Choroid plexus epithelial cell (primary cell): Measurements from ENCODE around the gene GMEB2.

ENCODE experiments used
- DNase-seq: peaks from one replicate; pipeline ENCODE4 v3.0.0-alpha.2; 2010; ENCODE audit warnings: low read depth
- H3K4me3 ChIP-seq: 2 replicates; pipeline ENCODE4 v1.5.1; 2011; ENCODE audit warnings: low read depth, mild to moderate bottlenecking, control low read depth, low read length, moderate library complexity
- TF ChIP-seq, protein P1 (sequence below): conservative IDR thresholded peaks from 2 replicates; pipeline ENCODE4 v1.5.1; 2011; ENCODE audit warnings: low read depth, mild to moderate bottlenecking, control low read depth, inconsistent platforms, low read length, moderate library complexity

GMEB2 gene

DNA sequence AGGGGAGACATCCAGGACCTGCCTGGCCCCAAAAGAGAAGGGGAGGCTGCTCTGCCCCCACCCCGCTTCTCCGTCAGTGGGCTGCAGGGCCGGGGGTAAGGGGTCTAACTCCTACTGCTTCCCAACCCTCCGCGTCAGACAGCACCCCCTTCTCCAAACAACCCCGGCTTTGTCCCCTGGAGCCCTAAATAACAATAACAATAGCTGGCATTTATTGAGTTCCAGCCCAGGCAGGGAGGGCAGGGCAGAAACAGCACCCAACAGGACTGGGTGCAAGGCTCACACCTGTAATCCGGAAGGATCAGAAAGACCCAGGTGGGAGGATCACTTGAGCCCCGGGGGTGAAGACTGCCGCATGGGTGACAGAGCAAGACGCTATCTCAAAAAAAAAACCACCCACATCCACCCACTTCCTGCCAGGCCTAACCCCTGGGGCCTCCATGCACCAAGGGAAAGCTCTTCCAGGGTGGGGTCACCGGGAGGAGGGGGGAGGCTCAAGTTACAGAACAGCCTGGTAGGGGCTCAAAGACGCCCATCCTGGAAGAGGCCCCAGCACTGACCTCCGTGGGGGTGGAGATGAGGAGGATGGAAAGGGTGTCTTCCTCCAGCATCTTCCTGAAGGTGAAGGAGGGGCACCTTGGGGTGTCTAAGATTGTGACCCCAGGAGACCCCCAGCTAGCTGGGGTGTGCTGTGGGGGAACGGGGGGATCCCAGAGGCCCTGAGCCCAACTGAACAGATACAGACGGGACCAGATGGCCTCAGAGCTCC lies 74.2 kb downstream of the GMEB2 start:
- no peak for DNase-seq
- TF ChIP-seq, protein P1, sequence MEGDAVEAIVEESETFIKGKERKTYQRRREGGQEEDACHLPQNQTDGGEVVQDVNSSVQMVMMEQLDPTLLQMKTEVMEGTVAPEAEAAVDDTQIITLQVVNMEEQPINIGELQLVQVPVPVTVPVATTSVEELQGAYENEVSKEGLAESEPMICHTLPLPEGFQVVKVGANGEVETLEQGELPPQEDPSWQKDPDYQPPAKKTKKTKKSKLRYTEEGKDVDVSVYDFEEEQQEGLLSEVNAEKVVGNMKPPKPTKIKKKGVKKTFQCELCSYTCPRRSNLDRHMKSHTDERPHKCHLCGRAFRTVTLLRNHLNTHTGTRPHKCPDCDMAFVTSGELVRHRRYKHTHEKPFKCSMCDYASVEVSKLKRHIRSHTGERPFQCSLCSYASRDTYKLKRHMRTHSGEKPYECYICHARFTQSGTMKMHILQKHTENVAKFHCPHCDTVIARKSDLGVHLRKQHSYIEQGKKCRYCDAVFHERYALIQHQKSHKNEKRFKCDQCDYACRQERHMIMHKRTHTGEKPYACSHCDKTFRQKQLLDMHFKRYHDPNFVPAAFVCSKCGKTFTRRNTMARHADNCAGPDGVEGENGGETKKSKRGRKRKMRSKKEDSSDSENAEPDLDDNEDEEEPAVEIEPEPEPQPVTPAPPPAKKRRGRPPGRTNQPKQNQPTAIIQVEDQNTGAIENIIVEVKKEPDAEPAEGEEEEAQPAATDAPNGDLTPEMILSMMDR: no peak
- H3K4me3 ChIP-seq: no peak overlapping the region

DNA sequence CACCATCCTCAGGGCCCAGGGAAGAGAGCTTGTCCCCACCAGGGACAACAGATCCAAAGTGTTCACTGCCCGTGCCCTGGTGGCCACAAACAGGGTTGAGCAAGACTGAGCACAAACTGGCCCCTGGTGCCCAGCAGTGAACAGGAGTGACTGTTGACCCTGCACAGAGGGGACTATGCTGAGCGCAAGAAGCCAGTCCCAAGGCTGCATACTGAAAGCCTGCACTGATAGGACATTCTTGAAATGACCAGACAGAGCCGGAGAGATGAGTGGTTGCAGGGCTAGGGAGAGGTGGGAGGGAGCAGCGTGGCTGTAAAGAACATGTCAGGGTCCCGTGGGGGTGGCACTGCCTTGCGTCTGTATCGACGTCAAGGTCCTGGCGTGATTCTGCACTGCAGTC lies 75.8 kb downstream of the GMEB2 start:
- TF ChIP-seq, protein P1: no peak
- no peak overlapping the region for H3K4me3 ChIP-seq
- no peak for DNase-seq

DNA sequence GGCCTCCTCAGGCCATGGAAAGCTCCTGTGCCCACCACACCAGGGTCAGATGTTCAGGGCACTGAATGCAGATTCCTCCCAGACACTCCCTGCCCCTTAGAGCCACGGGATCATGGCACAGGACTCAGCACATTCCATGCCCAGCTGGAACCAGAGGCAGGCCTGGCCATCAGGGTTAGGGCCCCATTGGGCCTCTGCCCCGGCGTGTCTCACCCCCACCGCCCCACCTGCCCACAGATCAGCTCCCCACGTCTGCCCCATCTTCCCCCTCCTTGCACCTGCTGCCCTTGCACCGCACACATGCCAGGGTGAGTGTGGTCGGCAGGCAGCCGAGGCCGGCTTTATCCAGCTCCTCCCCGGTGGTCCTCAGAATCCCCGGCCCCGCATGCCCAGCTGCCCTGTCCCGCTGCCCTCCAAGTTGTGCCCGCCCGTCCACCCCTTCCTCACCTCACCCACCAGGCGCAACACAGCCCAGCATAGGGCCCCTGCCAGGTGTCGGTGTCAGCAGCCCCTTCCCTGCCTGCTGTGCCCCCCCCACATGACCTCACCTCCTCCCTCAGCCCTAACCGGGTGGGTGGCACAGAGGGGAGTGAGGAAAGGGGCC lies 77.1 kb downstream of the GMEB2 start:
- no peak for DNase-seq
- H3K4me3 ChIP-seq: no peak overlapping the region
- TF ChIP-seq, protein P1: no peak

DNA sequence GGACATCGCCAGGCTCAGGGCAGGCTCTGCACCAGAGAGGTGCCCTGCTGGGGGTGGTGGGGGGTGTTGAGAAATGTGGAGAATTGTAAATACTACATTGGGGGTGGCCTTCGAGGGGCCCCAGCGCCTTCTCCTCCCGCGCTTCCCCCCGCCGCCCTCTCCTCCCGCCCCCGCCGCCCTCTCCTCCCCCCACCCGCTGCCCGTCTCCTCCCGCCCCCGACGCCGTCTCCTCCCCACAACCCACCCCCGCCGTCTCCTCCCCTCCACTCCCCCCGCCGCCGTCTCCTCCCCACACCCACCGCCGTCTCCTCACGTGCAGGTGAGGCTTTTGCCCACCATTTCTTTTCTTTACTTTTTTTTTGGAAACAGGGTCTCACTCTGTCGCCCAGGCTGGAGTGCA lies 77.9 kb downstream of the GMEB2 start:
- TF ChIP-seq, protein P1: no peak
- H3K4me3 ChIP-seq: no peak overlapping the region
- no peak for DNase-seq

DNA sequence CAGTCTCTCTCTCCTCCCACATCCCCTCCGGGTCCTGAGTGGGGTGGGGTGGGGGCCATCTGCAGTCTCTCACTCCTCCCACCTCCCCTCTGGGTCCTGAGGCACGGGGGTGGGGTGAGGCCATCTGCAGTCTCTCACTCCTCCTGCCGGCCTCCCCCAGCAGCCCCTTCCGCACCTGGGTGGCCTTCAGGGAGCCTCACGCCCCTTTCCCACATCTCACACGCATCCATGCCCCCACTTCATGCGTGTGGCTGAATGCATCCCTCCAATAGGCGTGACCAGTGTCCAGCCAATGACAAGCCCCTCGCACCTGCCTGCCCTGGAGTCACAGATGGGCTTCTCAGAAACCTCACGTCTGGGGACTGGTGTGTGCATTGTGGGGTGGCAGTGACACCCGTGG lies 78.4 kb downstream of the GMEB2 start:
- DNase-seq: no peak
- TF ChIP-seq, protein P1: no peak

DNA sequence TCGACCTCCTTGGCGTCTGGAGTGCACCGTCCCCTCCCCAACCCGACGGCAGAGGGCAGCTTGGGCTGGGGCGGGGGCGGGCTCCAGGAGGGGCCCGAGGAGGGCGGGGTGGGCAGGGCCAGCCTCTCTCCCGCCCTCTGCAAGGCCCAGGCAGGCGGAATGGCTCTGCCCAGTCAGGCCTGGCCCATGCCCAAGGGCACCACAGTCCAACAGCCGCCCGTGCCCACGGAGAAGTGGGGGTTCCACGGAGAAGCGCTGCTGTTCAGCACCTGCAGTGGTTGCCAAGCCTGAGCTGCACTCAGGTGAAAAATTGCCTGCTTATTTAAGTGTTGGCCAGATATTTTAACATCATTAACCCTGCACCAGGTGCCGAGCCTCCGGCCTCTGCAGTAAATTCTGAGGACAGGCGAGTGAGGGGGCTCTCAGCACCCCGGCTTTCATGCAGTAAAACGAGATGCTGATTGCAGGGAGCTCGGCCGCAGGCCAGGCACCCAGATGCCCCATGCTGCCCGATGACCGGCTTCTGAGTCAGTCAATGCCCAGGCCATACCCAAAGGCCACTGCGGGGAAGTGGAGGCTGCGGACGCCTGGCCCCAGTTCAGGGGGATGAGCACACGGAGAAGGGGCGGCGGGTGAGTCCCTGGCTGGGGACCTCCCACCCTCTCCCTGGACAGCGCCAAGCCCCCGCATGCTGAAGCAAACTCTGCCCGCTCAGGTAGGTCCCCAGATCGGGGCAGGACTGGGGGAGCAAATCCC lies 79.0 kb downstream of the GMEB2 start, which contains the start of gene SRMS:
TSS of gene SRMS (minus strand) at position 25 of the 756 bp plus-strand sequence. CDS start 286 bp downstream, outside the sequence.
- DNase-seq: no peak
- H3K4me3 ChIP-seq: no peak within 1 kb of the TSS
- TF ChIP-seq, protein P1: no peak

More for the DNA sequence above, 78.4 kb downstream of the GMEB2 start:
- no peak overlapping the region for H3K4me3 ChIP-seq
